Stimulated activated CD8-positive, alpha-beta memory T cell treated with anti-CD3 and anti-CD28 coated beads, Interleukin-15, amount 100 ng/mL, for 4 hours (primary cell): ENCODE results near the gene SFTPA1.
"Not testable (repeated sequence)": the region's sequence is repeated elsewhere in the genome, so short reads cannot be mapped to it uniquely, and the experiment has no call there.

ENCODE experiments used
- DNase-seq, 2 donors: peaks; one replicate each; pipeline ENCODE4 v3.0.0-alpha.2; 2020; ENCODE audit warnings: low read depth in 2 of 2

SFTPA1 gene

DNA sequence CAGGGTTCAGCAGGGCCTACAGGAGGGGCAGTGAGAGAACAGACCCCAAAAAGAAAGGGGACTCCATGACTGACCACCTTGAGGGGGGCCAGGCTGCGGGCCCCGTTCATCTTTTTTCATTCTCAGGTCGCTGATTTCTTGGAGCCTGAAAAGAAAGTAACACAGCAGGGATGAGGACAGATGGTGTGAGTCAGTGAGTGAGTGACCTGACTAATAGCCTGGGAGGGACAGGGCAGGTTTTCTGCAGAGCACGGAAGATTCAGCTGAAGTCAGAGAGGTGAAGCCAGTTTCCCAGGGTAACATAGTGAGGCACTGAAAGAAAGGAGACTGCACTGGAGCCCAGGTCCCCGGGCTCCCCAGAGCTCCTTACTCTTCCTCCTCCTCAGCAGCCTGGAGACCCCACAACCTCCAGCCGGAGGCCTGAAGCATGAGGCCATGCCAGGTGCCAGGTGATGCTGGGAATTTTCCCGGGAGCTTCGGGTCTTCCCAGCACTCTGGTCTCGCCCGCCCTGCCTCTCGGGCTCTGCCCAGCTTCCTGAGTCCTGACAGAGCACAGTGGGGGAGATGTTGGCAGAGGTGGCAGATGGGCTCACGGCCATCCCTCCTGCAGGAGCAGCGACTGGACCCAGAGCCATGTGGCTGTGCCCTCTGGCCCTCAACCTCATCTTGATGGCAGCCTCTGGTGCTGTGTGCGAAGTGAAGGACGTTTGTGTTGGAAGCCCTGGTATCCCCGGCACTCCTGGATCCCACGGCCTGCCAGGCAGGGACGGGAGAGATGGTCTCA is 646 bp downstream of the SFTPA1 start:
- not testable (repeated sequence) for DNase-seq

DNA sequence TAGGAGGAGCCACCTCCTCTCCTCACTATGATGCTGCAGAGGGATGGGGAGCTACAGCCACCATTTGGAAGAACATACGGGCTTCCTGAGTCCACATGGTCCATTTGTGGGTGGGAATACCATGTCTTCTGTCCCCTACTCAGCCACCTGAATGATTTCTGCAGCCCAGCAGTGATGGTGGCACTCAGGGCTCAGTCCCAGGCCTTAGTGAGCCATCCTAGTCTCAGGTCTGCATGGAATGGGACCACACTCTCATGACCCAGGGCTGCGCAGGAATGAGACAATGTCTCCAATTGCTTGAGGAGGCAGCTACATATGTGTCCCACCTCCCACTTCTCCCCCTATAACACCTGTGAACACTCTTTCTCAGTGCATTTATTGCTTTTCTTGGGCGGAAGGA is 4.8 kb downstream of the SFTPA1 start:
- no peak for DNase-seq

- DNase-seq = no peak
Observed at GRCh38 chr10:79616164-79616563, 5.4 kb downstream of the SFTPA1 start.

DNA sequence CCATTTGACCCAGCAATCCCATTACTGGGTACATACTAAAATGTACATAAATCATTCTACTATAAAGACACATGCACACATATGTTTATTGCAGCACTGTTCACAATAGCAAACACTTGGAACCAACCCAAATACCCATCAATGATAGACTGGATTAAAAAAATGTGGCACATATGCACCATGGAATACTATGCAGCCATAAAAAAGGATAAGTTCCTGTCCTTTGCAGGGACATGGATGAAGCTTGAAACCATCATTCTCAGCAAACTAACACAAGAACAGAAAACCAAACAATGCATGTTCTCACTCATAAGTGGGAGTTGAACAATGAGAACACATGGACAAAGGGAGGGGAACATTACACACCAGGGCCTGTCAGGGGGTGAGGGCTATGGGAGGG is 12.9 kb downstream of the SFTPA1 start:
- DNase-seq = not testable (repeated sequence)

DNA sequence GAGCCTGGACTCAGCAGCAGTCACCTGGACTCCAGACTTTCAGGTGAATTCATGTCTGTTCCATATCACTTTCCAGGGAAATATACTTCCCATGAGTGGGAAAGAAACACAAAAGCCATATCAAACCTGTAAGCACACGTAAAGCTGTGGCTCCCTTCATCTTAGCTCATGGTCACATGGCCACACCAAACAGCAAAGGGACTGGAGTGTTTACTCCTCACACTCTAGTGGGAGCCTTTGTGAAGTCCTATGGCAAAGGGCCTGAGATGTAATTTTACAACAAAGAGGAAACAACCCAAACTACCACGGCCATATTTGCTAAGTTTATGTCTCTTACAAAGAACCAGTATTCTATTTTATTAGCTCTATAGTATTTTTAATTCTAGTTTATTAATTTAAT is 16.3 kb downstream of the SFTPA1 start:
- DNase-seq = no peak

DNA sequence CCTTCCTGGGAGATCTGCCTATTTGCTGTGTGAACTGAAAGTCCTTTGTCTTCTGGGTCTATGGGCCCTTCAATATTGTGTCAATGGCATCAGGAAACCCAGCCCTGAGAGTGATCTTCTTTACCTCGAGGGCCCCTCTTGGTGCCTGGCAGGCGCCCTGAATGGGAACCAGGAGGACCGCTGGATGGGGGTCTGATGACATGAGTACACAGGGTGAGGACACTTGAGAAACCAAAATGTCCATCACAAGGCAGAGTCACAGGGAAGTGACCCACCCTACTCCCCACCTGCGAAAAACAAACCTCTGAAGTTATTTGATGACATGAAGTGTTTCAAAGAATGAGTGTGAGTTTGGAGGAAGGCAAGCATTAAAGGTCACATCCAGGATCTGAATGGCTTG is 17.3 kb downstream of the SFTPA1 start:
- DNase-seq = no peak

DNA sequence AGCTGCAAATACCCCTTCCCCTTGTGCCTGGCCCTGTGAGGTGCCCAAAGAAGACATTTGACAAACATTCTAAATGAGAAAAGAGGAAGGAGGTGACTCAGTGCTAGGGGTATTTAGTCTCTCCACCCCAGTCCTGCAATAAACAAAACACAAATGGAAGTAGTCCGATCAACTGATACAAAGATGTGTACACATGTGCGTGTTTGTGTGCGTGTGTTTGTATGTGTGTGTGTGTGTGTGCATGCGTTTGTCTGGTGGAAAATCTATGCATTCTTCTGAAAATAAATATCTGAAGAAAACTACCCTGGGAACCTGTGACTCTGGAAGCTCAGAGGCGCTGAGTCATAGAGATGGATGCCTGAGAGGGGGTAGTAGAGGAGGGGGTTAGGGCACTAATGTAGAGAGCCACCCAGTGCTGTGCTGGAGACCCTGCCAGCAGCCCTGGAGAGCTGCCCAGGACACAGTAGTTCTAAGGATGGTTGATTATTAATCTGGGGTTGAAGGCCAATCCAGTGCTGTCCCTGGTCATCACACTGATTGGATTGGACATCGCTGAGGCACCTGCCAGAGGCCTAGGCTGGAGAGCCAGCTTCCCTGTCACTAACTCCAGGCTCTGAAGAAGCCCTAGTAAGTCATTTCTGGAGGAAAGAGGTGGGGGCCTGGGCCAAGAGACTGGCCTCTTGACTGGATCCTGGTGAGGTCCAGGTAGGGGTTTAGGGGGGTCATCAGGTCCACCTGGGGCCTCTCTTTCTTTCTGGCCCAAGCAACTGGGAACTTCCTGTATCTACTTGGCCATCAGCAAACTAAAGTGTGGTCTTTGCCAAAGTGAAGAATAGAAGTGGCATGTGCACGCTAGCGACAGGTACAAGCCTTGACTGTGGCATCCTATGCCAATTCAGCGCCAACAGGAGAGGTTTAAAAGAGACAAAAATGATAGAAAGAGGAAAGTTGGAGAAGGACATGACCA is 18.5 kb downstream of the SFTPA1 start:
- no peak for DNase-seq

DNA sequence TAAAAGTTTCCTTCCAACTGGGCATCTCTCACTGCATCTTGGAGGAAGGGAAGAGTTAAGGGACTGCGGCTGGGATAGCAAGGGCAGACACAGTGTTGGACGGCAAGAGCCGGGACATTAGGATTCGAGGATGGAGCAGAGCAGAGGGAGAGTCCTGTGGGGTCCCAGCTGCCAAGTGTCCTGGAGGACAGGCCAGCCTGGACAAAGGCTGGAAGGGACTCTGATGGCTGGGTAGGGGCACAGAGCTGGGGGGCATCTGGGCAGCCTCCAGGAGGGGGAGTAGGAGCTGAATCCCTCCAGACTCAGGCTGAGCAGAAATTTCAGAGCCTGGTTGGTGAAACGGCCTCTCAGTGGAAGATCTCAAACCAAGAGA is 19.2 kb downstream of the SFTPA1 start:
- no peak for DNase-seq

DNA sequence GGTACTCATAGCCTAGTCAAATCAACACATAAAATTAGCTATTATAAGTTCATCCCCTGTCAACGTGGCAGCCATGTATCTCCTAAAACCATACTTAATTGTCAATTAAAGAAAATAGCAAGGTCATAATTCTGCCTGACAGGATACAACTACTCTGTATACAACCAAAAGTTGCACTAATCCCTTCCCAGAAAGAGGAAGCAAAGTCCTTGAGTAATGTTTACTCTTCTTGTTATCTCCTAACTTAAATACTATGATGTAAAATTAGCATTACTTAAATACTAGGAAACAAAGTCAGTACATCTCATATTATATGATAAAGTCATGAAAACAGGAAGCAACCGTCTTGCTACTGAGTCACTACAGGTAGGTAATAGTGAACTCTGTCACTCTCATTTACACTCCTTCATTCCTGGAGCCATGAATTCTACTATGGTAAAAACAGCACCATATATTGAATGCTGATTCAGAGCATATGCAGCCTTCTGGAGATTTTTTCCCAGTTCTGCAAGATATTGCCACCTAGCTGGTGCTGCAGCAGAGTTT is 26.0 kb downstream of the SFTPA1 start:
- DNase-seq = not testable (repeated sequence)

DNA sequence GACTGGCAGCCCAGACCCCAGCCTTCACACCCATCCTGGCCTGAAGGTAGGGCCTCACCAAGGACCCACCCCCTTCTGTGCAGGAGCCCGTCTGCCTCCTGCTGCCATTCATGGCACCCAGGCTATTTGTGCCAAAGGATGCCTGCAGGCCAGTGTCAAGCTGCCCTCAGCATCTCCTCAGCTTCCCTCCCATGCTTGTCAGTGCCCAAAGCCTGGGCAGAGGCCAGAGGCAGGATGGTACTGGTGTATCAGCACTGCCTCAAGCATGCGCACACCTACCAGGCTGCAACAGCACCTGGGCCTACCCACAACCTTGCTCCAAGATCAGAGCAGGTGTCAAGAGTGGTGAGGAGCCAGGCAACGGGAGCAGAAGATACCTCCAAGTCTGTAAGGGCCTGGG is 27.6 kb downstream of the SFTPA1 start:
- no peak for DNase-seq

DNA sequence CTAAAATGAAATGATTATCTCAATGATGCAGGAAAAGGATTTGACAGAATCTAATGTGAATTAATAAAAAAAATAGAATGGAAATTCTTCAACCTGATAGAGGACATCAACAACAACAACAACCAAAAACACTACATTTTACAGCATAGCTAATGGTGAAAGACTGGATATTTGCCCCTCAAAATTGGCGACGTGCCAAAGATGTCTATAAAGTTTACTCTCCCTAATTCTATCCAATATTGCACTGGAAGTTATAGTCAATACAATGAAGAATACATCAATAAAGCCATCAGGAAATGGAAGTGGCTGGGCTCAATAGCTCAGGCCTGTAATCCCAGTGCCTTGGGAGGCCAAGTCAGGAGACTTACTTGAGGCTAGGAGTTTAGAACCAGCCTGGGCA is 42.0 kb downstream of the SFTPA1 start:
- DNase-seq = not testable (repeated sequence)

GRCh38 chr10:79663287-79663686 is 52.5 kb downstream of the SFTPA1 start:
- not testable (repeated sequence) for DNase-seq

GRCh38 chr10:79664686-79665085 is 53.9 kb downstream of the SFTPA1 start:
- DNase-seq = not testable (repeated sequence)
